Measurements from ENCODE around the gene SGCD. TPM values are rescaled to one million over a fixed set of nuclear protein-coding genes. Genes with fewer than 3 reads are reported as not detected.

The SGCD gene
- total and polyA plus RNA-seq, 10 donors = 0.26 to 5.3 (median 1.3) TPM

GRCh38 chr5:156631005-156631404, 304.0 kb downstream of the SGCD start:
- TF ChIP-seq POLR2AphosphoS5 (IDR thresholded peaks at IDR 0.05) (no peak), POLR2A (IDR thresholded peaks at IDR 0.05) (no peak), CTCF (IDR thresholded peaks at IDR 0.05 in 8 of 11, conservative IDR thresholded peaks at IDR 0.05 in 3 of 11) (no peak)
- Histone ChIP-seq H3K36me3 (no peaks in the 10 kb centered on the region), H3K27me3 (replicated peaks in 1 of 7) (no peaks in the 10 kb centered on the region), H3K4me3 (no peak overlapping the region), H3K4me1 (no peaks in the 10 kb centered on the region), H3K9me3 (no peaks in the 10 kb centered on the region), H3K27ac (no peak overlapping the region)
- WGBS, 5 donors = 71 to 90% (median 84%) methylated on average over 1 of the region's 1 CpG
- DNase-seq = no peak
- intact Hi-C loops (cut with DNase I; ENCODE audit: low total_unique reads) = no loop called here

- WGBS, 5 donors = 84 to 93% (median 90%) methylated on average over 2 of the region's 2 CpGs
- Histone ChIP-seq H3K4me3 (no peak overlapping the region), H3K27me3 (replicated peaks in 1 of 7) (no peaks in the 10 kb centered on the region), H3K36me3 (no peaks in the 10 kb centered on the region), H3K4me1 (no peaks in the 10 kb centered on the region), H3K27ac (no peak overlapping the region), H3K9me3 (no peaks in the 10 kb centered on the region)
- DNase-seq = no peak
- TF ChIP-seq POLR2A (IDR thresholded peaks at IDR 0.05) (no peak), POLR2AphosphoS5 (IDR thresholded peaks at IDR 0.05) (no peak), CTCF (IDR thresholded peaks at IDR 0.05 in 8 of 11, conservative IDR thresholded peaks at IDR 0.05 in 3 of 11) (no peak)
- intact Hi-C loops (cut with DNase I; ENCODE audit: low total_unique reads) = no loop called here
Observed at GRCh38 chr5:156634301-156634700, 307.3 kb downstream of the SGCD start.

- H3K4me1 ChIP-seq = no peaks in the 10 kb centered on the region
- no peaks in the 10 kb centered on the region for H3K36me3 ChIP-seq
- no peak overlapping the region for H3K4me3 ChIP-seq
- no peak overlapping the region for H3K27ac ChIP-seq
- TF ChIP-seq POLR2A (IDR thresholded peaks at IDR 0.05) (no peak), POLR2AphosphoS5 (IDR thresholded peaks at IDR 0.05) (no peak), CTCF (IDR thresholded peaks at IDR 0.05 in 8 of 11, conservative IDR thresholded peaks at IDR 0.05 in 3 of 11) (no peak)
- H3K9me3 ChIP-seq = no peaks in the 10 kb centered on the region
- DNase-seq = no peak
- WGBS, 5 donors = 32 to 59% (median 42%) methylated on average over 3 of the region's 3 CpGs
- intact Hi-C loops (cut with DNase I; ENCODE audit: low total_unique reads) = no loop called here
- H3K27me3 ChIP-seq (replicated peaks in 1 of 7) = no peaks in the 10 kb centered on the region
Observed at GRCh38 chr5:156640691-156641241, 313.8 kb downstream of the SGCD start.

- H3K4me1 ChIP-seq = no peaks in the 10 kb centered on the region
- no peaks in the 10 kb centered on the region for H3K36me3 ChIP-seq
- intact Hi-C loops (cut with DNase I; ENCODE audit: low total_unique reads) = no loop called here
- H3K27ac ChIP-seq = no peak overlapping the region
- H3K9me3 ChIP-seq = no peaks in the 10 kb centered on the region
- no peaks in the 10 kb centered on the region for H3K27me3 ChIP-seq (replicated peaks in 1 of 7)
- TF ChIP-seq CTCF (IDR thresholded peaks at IDR 0.05 in 8 of 11, conservative IDR thresholded peaks at IDR 0.05 in 3 of 11) (no peak), POLR2A (IDR thresholded peaks at IDR 0.05) (no peak), POLR2AphosphoS5 (IDR thresholded peaks at IDR 0.05) (no peak)
- WGBS, 5 donors = 59 to 85% (median 70%) methylated on average over 1 of the region's 1 CpG
- DNase-seq = no peak
- no peak overlapping the region for H3K4me3 ChIP-seq
Observed at GRCh38 chr5:156641686-156642085, 314.7 kb downstream of the SGCD start.

All from spleen (tissue), 11 donors.